Sigmoid colon (tissue), 7 donors: Measurements from ENCODE around the gene MAOA. TPM values are rescaled to one million over a fixed set of nuclear protein-coding genes. Genes with fewer than 3 reads are reported as not detected.
"Not testable (repeated sequence)": the region's sequence is repeated elsewhere in the genome, so short reads cannot be mapped to it uniquely, and the experiment has no call there.

Experiments
- DNase-seq: peaks from one replicate; pipeline ENCODE4 v3.0.0-alpha.2; 2019
- H3K27ac ChIP-seq, 4 donors: fragments of 200-600 bp; sonication (generic); one replicate each; pipeline ENCODE4 v1.5.1; 2016 to 2019; ENCODE audit warnings: mild to moderate bottlenecking in 1 of 4
- H3K27me3 ChIP-seq, 3 donors: fragments of 200-600 bp; sonication (generic); one replicate each; pipeline ENCODE4 v1.5.1; 2019; ENCODE audit warnings: mild to moderate bottlenecking in 1 of 3
- H3K36me3 ChIP-seq, 4 donors: fragments of 200-600 bp; sonication (generic); one replicate each; pipeline ENCODE4 v1.5.1; 2016 to 2019
- H3K4me1 ChIP-seq, 4 donors: fragments of 200-600 bp; sonication (generic); one replicate each; pipeline ENCODE4 v1.5.1; 2017 to 2019
- H3K4me3 ChIP-seq, 4 donors: fragments of 200-600 bp; sonication (generic); one replicate each; pipeline ENCODE4 v1.5.1; 2017 to 2019; ENCODE audit warnings: mild to moderate bottlenecking in 2 of 4, moderate library complexity in 1 of 4
- H3K9me3 ChIP-seq, 4 donors: fragments of 200-600 bp in 3 of 4; sonication (generic) in 3 of 4; one replicate each; pipeline versions ENCODE4 v1.5.1 to v1.6.1; 2013 to 2019
- EP300 ChIP-seq, 4 donors: sonication (generic); formaldehyde crosslinking; IDR thresholded peaks; one replicate each; pipeline ENCODE4 v1.6.1; 2017; ENCODE audit warnings: antibody characterized with exemption in 4 of 4
- POLR2A ChIP-seq, 2 donors: fragments of 450-650 bp; IDR thresholded peaks; one replicate each; pipeline ENCODE4 v1.6.1; 2016; ENCODE audit warnings: antibody characterized with exemption in 2 of 2, mild to moderate bottlenecking in 2 of 2, moderate library complexity in 2 of 2
- POLR2AphosphoS5 ChIP-seq, 4 donors: sonication (generic); formaldehyde crosslinking; IDR thresholded peaks; one replicate each; pipeline ENCODE4 v1.6.1; 2017; ENCODE audit warnings: antibody characterized with exemption in 4 of 4
- WGBS, 2 donors: extraction: QIAGEN DNeasy Blood & Tissue Kit; methylation state at CpG; one replicate each; pipeline ENCODE4 v1.1.7; 2013; 5-methylcytosine and 5-hydroxymethylcytosine counted together
- intact Hi-C: fragments of 100-400 bp; cut with DNase I; formaldehyde crosslinking; loops from one replicate; pipeline ENCODE4 v1.15.1; 2023
- polyA plus RNA-seq, 3 donors: library from polyadenylated mRNA; stranded (reverse); fragments of 200-250 nt; gene quantifications; one replicate each; pipeline ENCODE4 v1.2.3, GENCODE V29; 2013
- total RNA-seq, 4 donors: library from RNA; depleted of rRNA; stranded (reverse); fragments of >200 nt; gene quantifications; one replicate each; pipeline ENCODE4 v1.1.0, GENCODE V29; 2016
- TF ChIP-seq, protein P1 (sequence below), 4 experiments: fragments of 450-650 bp in 3 of 4; fragments of 200-600 bp in 1 of 4; IDR thresholded peaks; one replicate each; pipeline ENCODE4 v1.5.1; 2016 to 2019; ENCODE audit warnings: antibody characterized with exemption in 4 of 4, mild to moderate bottlenecking in 3 of 4, moderate library complexity in 2 of 4
- donor health status: healthy with polysubstance abuse.
- donor health status: Bipolar disorder and iron deficiency.
- donor health status: healthy.

The MAOA gene
- total and polyA plus RNA-seq, 7 donors = 116 to 230 (median 180) TPM

DNA sequence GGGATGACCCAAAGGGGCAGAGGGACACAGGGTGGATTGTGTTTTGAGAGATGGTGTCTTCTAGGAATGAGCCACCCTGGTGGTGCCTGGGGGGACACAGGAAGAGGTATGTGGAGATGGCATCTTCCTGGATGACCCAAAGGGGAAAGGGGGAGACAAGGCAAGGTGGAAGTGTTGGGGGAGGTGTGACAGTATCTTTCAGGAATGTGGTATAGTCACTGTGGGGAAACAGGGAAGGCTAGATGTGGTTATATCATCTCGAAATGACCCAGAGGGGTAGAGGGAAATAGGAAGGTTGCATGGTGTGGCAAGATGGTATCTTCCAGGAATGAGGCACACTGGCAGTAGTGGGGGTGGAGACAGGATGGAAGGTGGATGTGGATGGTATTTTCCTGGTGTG lies 62.9 kb downstream of the MAOA start:
- DNase-seq = no peak
- no peaks in the 10 kb centered on the region for H3K4me1 ChIP-seq
- 80 to 90% methylated on average over 1 of the region's 1 CpG for WGBS, 2 donors
- H3K36me3 ChIP-seq = peaks cover 0 to 4% (median 0%) of the 10 kb centered on the region in 4 donors
- TF ChIP-seq POLR2A (IDR thresholded peaks at IDR 0.05) (no peak), EP300 (IDR thresholded peaks at IDR 0.05) (no peak), POLR2AphosphoS5 (IDR thresholded peaks at IDR 0.05) (no peak)
- TF ChIP-seq, protein P1, sequence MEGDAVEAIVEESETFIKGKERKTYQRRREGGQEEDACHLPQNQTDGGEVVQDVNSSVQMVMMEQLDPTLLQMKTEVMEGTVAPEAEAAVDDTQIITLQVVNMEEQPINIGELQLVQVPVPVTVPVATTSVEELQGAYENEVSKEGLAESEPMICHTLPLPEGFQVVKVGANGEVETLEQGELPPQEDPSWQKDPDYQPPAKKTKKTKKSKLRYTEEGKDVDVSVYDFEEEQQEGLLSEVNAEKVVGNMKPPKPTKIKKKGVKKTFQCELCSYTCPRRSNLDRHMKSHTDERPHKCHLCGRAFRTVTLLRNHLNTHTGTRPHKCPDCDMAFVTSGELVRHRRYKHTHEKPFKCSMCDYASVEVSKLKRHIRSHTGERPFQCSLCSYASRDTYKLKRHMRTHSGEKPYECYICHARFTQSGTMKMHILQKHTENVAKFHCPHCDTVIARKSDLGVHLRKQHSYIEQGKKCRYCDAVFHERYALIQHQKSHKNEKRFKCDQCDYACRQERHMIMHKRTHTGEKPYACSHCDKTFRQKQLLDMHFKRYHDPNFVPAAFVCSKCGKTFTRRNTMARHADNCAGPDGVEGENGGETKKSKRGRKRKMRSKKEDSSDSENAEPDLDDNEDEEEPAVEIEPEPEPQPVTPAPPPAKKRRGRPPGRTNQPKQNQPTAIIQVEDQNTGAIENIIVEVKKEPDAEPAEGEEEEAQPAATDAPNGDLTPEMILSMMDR (IDR thresholded peaks at IDR 0.05) = no peak
- H3K27ac ChIP-seq = no peak overlapping the region
- intact Hi-C loops = no loop called here
- H3K9me3 ChIP-seq = no peaks in the 10 kb centered on the region
- H3K4me3 ChIP-seq = no peak overlapping the region
- H3K27me3 ChIP-seq = no peaks in the 10 kb centered on the region

DNA sequence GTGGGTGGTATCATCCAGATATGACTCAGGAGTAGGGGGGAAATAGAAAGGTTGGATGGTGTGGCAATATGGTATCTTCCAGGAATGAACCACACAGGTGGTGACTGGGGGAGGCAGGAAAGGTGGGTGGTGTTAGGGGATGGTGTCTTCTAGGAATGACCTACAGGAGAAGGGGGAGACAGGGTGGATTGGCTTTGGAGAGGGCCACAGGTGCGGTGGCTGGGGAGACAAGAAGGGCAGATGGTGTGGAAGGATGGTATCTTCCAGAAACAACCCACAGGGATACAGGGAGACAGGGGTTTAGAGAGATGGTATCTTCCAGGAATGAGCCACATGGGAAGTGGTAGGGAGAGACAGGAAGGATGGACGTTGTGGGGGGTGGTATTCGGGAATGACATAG lies 64.0 kb downstream of the MAOA start:
- intact Hi-C loops = no loop called here
- no peaks in the 10 kb centered on the region for H3K27me3 ChIP-seq
- H3K36me3 ChIP-seq = peaks cover 0 to 4% (median 0%) of the 10 kb centered on the region in 4 donors
- 83 to 94% methylated on average over 3 of the region's 3 CpGs for WGBS, 2 donors
- no peak overlapping the region for H3K4me3 ChIP-seq
- H3K4me1 ChIP-seq = no peaks in the 10 kb centered on the region
- H3K27ac ChIP-seq = no peak overlapping the region
- DNase-seq = no peak
- TF ChIP-seq POLR2AphosphoS5 (IDR thresholded peaks at IDR 0.05) = no peak
- no peak for TF ChIP-seq POLR2A (IDR thresholded peaks at IDR 0.05)
- TF ChIP-seq, protein P1 (IDR thresholded peaks at IDR 0.05) = no peak
- TF ChIP-seq EP300 (IDR thresholded peaks at IDR 0.05) = no peak
- no peaks in the 10 kb centered on the region for H3K9me3 ChIP-seq

DNA sequence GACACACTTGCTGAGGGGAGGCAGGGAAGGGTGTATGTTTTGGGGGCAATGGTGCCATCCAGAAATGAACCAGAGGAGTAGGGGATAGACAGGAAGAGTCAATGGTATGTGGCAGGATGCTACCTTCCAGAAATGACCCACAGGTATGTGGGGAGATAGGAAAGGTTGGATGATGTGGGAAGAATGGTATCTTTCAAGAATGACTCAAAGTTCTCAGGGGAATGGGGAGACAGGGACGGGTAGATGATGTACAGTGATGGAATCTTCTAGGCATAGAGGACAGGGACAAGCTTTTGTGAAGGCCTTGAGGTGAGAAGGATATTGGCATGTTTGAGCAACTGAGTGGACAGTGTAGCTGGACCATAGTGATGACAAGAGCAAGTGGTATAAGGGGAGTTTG lies 64.9 kb downstream of the MAOA start:
- H3K4me3 ChIP-seq = no peak overlapping the region
- H3K27ac ChIP-seq = no peak overlapping the region
- no peaks in the 10 kb centered on the region for H3K4me1 ChIP-seq
- no peak for DNase-seq
- no peaks in the 10 kb centered on the region for H3K9me3 ChIP-seq
- WGBS, 2 donors = 87 to 88% methylated on average over 1 of the region's 1 CpG
- TF ChIP-seq POLR2AphosphoS5 (IDR thresholded peaks at IDR 0.05) = no peak
- no peak for TF ChIP-seq EP300 (IDR thresholded peaks at IDR 0.05)
- peaks cover 0 to 4% (median 0%) of the 10 kb centered on the region in 4 donors for H3K36me3 ChIP-seq
- intact Hi-C loops = no loop called here
- H3K27me3 ChIP-seq = no peaks in the 10 kb centered on the region

DNA sequence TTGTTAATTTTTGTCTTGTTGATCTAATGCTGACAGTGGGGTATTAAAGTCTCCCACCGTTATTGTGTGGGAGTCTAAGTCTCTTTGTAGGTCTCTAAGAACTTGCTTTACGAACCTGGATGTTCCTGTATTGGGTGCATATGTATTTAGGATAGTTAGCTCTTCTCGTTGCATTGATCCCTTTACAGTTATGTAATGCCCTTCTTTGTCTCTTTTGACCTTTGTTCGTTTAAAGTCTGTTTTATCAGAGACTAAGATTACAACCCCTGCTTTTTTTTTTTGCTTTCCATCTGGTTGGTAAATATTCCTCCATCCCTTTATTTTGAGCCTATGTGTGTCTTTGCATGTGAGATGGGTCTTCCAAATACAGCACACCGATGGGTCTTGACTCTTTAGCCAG lies 69.1 kb downstream of the MAOA start:
- intact Hi-C loops, H3K27me3 ChIP-seq, H3K36me3 ChIP-seq, H3K27ac ChIP-seq, DNase-seq, H3K4me1 ChIP-seq, H3K4me3 ChIP-seq, H3K9me3 ChIP-seq: not testable (repeated sequence)
- 59 to 87% methylated on average over 5 of the region's 5 CpGs for WGBS, 2 donors

DNA sequence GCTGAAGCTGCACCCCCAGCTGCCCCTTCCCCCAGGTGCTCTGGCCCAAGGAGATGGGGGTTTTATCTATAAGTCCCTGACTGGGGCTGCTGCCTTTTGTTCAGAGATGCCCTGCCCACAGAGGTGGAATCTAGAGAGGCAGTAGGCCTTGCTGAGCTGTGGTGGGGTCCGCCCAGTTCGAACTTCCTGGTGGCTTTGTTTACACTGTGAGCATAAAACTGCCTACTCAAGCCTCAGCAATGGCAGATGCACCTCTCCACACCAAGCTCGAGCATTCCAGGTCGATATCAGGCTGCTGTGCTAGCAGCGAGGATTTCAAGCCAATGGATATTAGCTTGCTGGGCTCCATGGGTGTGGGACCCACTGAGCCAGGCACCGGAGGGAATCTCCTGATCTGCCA lies 71.2 kb downstream of the MAOA start:
- intact Hi-C loops, H3K27me3 ChIP-seq, H3K27ac ChIP-seq, DNase-seq, H3K4me1 ChIP-seq, H3K9me3 ChIP-seq, H3K4me3 ChIP-seq: not testable (repeated sequence)
- H3K36me3 ChIP-seq = peaks cover 0 to 15% (median 3%) of the 10 kb centered on the region in 4 donors
- 32 to 72% methylated on average over 6 of the region's 6 CpGs for WGBS, 2 donors

DNA sequence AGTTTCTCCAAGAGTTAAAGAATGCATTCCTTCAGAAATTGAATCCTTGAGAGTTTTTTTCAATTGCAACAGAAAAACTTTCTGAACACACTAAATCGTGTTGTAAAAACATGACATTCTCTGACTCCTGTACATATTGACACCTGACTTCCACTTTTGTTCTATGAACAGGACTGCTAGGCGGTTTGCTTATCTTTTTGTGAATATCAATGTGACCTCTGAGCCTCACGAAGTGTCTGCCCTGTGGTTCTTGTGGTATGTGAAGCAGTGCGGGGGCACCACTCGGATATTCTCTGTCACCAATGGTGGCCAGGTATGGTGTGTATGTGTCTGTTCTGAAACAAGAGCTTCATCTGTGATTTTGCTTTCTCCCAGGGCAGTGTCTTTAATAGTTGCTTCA lies 71.9 kb downstream of the MAOA start:
- 67 to 74% methylated on average over 5 of the region's 5 CpGs for WGBS, 2 donors
- peaks cover 0 to 3% (median 0%) of the 10 kb centered on the region in 4 donors for H3K4me1 ChIP-seq
- no peak for TF ChIP-seq POLR2AphosphoS5 (IDR thresholded peaks at IDR 0.05)
- TF ChIP-seq, protein P1 (IDR thresholded peaks at IDR 0.05) = no peak
- TF ChIP-seq POLR2A (IDR thresholded peaks at IDR 0.05) = no peak
- no peak for TF ChIP-seq EP300 (IDR thresholded peaks at IDR 0.05)
- H3K27me3 ChIP-seq = no peaks in the 10 kb centered on the region
- intact Hi-C loops = no loop called here
- no peak overlapping the region for H3K4me3 ChIP-seq
- no peaks in the 10 kb centered on the region for H3K9me3 ChIP-seq
- H3K36me3 ChIP-seq = peaks cover 0 to 14% (median 3%) of the 10 kb centered on the region in 4 donors
- DNase-seq = no peak
- no peak overlapping the region for H3K27ac ChIP-seq
